Heart right ventricle (tissue), 16 donors: ENCODE results near the gene KIT. TPM values are rescaled to one million over a fixed set of nuclear protein-coding genes. Genes with fewer than 3 reads are reported as not detected.
A peak's percentile ranks its signal among the peaks of the same experiment; 100 is the strongest.

ENCODE experiments used
- ATAC-seq, 8 donors: fragments of 200-7000 bp; cut with Tn5 transposase; one replicate each; pipeline ENCODE4 v1.9.1; 2020; ENCODE audit warnings: mild to moderate bottlenecking in 8 of 8, moderate library complexity in 8 of 8, moderate number of reproducible peaks in 1 of 8
- DNase-seq, 2 donors: peaks; one replicate each; pipeline ENCODE4 v3.0.0-alpha.2; 2020
- H3K27ac ChIP-seq, 10 donors: fragments of 200-600 bp; sonication (generic) in 2 of 10; one replicate each; pipeline versions ENCODE4 v1.5.0 to v1.8.0; 2020 to 2022; ENCODE audit warnings: mild to moderate bottlenecking in 3 of 10
- H3K27me3 ChIP-seq, 7 donors: fragments of 200-600 bp; one replicate each; pipeline ENCODE4 v1.8.0; 2021 to 2022; ENCODE audit warnings: mild to moderate bottlenecking in 2 of 7
- H3K36me3 ChIP-seq, 9 donors: fragments of 200-600 bp; sonication (generic) in 1 of 9; one replicate each; pipeline versions ENCODE4 v1.5.0 to v1.8.0; 2020 to 2022; ENCODE audit warnings: mild to moderate bottlenecking in 2 of 9
- H3K4me1 ChIP-seq, 9 donors: fragments of 200-600 bp; sonication (generic) in 1 of 9; one replicate each; pipeline versions ENCODE4 v1.5.0 to v1.8.0; 2020 to 2022; ENCODE audit warnings: mild to moderate bottlenecking in 4 of 9
- H3K4me3 ChIP-seq, 10 donors: fragments of 200-600 bp; sonication (generic) in 2 of 10; one replicate each; pipeline versions ENCODE4 v1.5.0 to v1.8.0; 2020 to 2022; ENCODE audit warnings: mild to moderate bottlenecking in 7 of 10, moderate library complexity in 2 of 10
- H3K9me3 ChIP-seq, 11 donors: fragments of 200-600 bp in 10 of 11; sonication (generic) in 2 of 11; one replicate each; pipeline versions ENCODE4 v1.5.0 to v1.8.0; 2013 to 2022; ENCODE audit warnings: mild to moderate bottlenecking in 2 of 11, control low read depth in 1 of 11, moderate library complexity in 1 of 11
- CTCF ChIP-seq, 9 donors: fragments of 200-600 bp; sonication (generic) in 2 of 9; IDR thresholded peaks; one replicate each; pipeline versions ENCODE4 v1.5.0 to v1.8.0; 2021 to 2022; ENCODE audit warnings: antibody characterized with exemption in 9 of 9, mild to moderate bottlenecking in 5 of 9, moderate library complexity in 1 of 9
- WGBS, 2 donors: extraction: QIAGEN DNeasy Blood & Tissue Kit; methylation state at CpG; one replicate each; pipeline ENCODE4 v1.1.7; 2013; ENCODE audit warnings: inconsistent platforms in 1 of 2; 5-methylcytosine and 5-hydroxymethylcytosine counted together
- intact Hi-C, 10 donors: fragments of 100-400 bp; cut with DNase I; formaldehyde crosslinking; loops; one replicate each; pipeline versions ENCODE4 v1.11.1 to v1.14.2; 2022
- polyA plus RNA-seq, 2 donors: library from polyadenylated mRNA; stranded (reverse); fragments of 200-250 nt; gene quantifications; one replicate each; pipeline ENCODE4 v1.2.3, GENCODE V29; 2013
- total RNA-seq, 10 donors: library from RNA; stranded (reverse); fragmentation: NEBNext Ultra II Directional in 3 of 10; extraction: Animal tissue kit (Norgen Biotek cat#: 25700) in 3 of 10; gene quantifications; one replicate each; pipeline versions ENCODE4 v1.2.1 to v1.2.4, GENCODE V29; 2021 to 2023
- donor health status: Arrhythmogenic right ventricular cardiomyopathy.
- donor health status: ischemic (EF 13 %, LVEDD 7.1; RV severe dilation, severe dysfunction).
- donor health status: healthy with polysubstance abuse.
- donor health status: DM: no; HTN: yes; CAD: no.
- donor health status: DM: no; HTN: no; CAD: no.
- donor health status: ischemic (EF 25% LVEDD 6.9; RV normal size, moderate dysfunction).
- donor health status: ischemic (EF 25% LVEDD 5.7; RV mildly dilated, moderate dysfunction).
- donor health status: healthy.
- donor health status: DM: yes; HTN: yes; CAD: no.
- donor health status: Ischemic cardiomyopathy.
- donor health status: ischemic (EF 35%, LVEDD 5.7; RV mildly dilated, moderate dysfunction).
- donor health status: nonischemic (EF 11% LVEDD 7.7; RV severe dilation, severe dysfunction).
- donor health status: DM: yes; HTN: yes; CAD: no.
- donor health status: PGD.
- donor health status: ischemic (EF 29% LVEDD 5.4; RV normal size, mild dysfunction).
- donor health status: nonischemic (EF 23%, LVEDD 6.1; RV moderate dilation, normal function).

The KIT gene
- total and polyA plus RNA-seq, 12 donors: 0.07 to 6.8 (median 2.1) TPM

- Histone ChIP-seq H3K9me3 (no peaks in the 10 kb centered on the region), H3K36me3 (no peaks in the 10 kb centered on the region), H3K27ac (no peak overlapping the region), H3K27me3 (no peaks in the 10 kb centered on the region), H3K4me3 (no peak overlapping the region), H3K4me1 (no peaks in the 10 kb centered on the region)
- DNase-seq (peak in 1 of 2 donors; percentile 29), ATAC-seq (peak in 7 of 8 donors; percentile 38 to 86 (median 62))
- intact Hi-C loops: no loop called here
- WGBS, 2 donors: 69 to 70% methylated on average over 12 of the region's 12 CpGs
- TF ChIP-seq CTCF (IDR thresholded peaks at IDR 0.05): no peak
Observed at GRCh38 chr4:54695337-54695736, 37.6 kb downstream of the KIT start.

GRCh38 chr4:54695788-54696187 lies 38.0 kb downstream of the KIT start:
- no peaks in the 10 kb centered on the region for H3K27me3 ChIP-seq
- ATAC-seq (peak in 1 of 8 donors; percentile 65), DNase-seq (no peak)
- intact Hi-C loops: no loop called here
- H3K4me1 ChIP-seq: no peaks in the 10 kb centered on the region
- H3K36me3 ChIP-seq: no peaks in the 10 kb centered on the region
- no peaks in the 10 kb centered on the region for H3K9me3 ChIP-seq
- no peak overlapping the region for H3K4me3 ChIP-seq
- H3K27ac ChIP-seq: no peak overlapping the region
- TF ChIP-seq CTCF (IDR thresholded peaks at IDR 0.05): no peak
- WGBS, 2 donors: 82 to 86% methylated on average over 3 of the region's 3 CpGs

- Histone ChIP-seq H3K27ac (no peak overlapping the region), H3K9me3 (no peaks in the 10 kb centered on the region), H3K4me3 (no peak overlapping the region), H3K36me3 (no peaks in the 10 kb centered on the region), H3K4me1 (no peaks in the 10 kb centered on the region), H3K27me3 (no peaks in the 10 kb centered on the region)
- WGBS, 2 donors: 91 to 94% methylated on average over 5 of the region's 5 CpGs
- TF ChIP-seq CTCF (IDR thresholded peaks at IDR 0.05): no peak
- ATAC-seq: no peak
- intact Hi-C loops: no loop called here
- no peak for DNase-seq
Observed at GRCh38 chr4:54696649-54697048, 38.9 kb downstream of the KIT start.

- ATAC-seq: no peak
- WGBS, 2 donors: 22 to 25% methylated on average over 2 of the region's 2 CpGs
Observed at GRCh38 chr4:54700986-54701385, 43.2 kb downstream of the KIT start.

More at GRCh38 chr4:54700986-54701385, 43.2 kb downstream of the KIT start:
- intact Hi-C loops: no loop called here
- no peak overlapping the region for H3K4me3 ChIP-seq
- H3K36me3 ChIP-seq: no peaks in the 10 kb centered on the region
- TF ChIP-seq CTCF (IDR thresholded peaks at IDR 0.05): no peak
- no peak overlapping the region for H3K27ac ChIP-seq
- DNase-seq: no peak
- H3K4me1 ChIP-seq: no peaks in the 10 kb centered on the region
- H3K27me3 ChIP-seq: no peaks in the 10 kb centered on the region
- no peaks in the 10 kb centered on the region for H3K9me3 ChIP-seq
